ENCODE measurements around the gene HOMER1.
"Not testable (repeated sequence)": the region's sequence is repeated elsewhere in the genome, so short reads cannot be mapped to it uniquely, and the experiment has no call there.

The HOMER1 gene

GRCh38 chr5:79396265-79396664 lies 117.7 kb downstream of the HOMER1 start:
- no peak for DNase-seq (ENCODE audit: low read depth, low spot score)
- no peak overlapping the region for H3K4me3 ChIP-seq (ENCODE audit: low read depth, low read length)
- no peak for TF ChIP-seq CTCF (IDR thresholded peaks at IDR 0.05; ENCODE audit: insufficient read depth, low read length, missing control alignments)
- POLR2A ChIA-PET = no interaction called here
- CTCF ChIA-PET = interaction anchor here (1.3 kb wide), 1 partner anchor 21 kb away, joined by 3 read pairs; no protein-coding TSS in a partner anchor

- no peak overlapping the region for H3K4me3 ChIP-seq (ENCODE audit: low read depth, low read length)
- CTCF ChIA-PET = no interaction called here
- POLR2A ChIA-PET = no interaction called here
Measured at GRCh38 chr5:79395296-79395695, 118.6 kb downstream of the HOMER1 start.

GRCh38 chr5:79392776-79393175 lies 121.2 kb downstream of the HOMER1 start:
- ChIA-PET CTCF (no interaction called here), POLR2A (no interaction called here)

More at GRCh38 chr5:79395296-79395695, 118.6 kb downstream of the HOMER1 start:
- no peak for DNase-seq (ENCODE audit: low read depth, low spot score)
- TF ChIP-seq CTCF (IDR thresholded peaks at IDR 0.05; ENCODE audit: insufficient read depth, low read length, missing control alignments) = no peak

GRCh38 chr5:79386679-79387078 lies 127.3 kb downstream of the HOMER1 start:
- CTCF ChIA-PET = no interaction called here
- POLR2A ChIA-PET = no interaction called here
- TF ChIP-seq CTCF (IDR thresholded peaks at IDR 0.05; ENCODE audit: insufficient read depth, low read length, missing control alignments) = no peak
- DNase-seq (ENCODE audit: low read depth, low spot score) = no peak
- no peak overlapping the region for H3K4me3 ChIP-seq (ENCODE audit: low read depth, low read length)

More at GRCh38 chr5:79392776-79393175, 121.2 kb downstream of the HOMER1 start:
- no peak for DNase-seq (ENCODE audit: low read depth, low spot score)
- no peak for TF ChIP-seq CTCF (IDR thresholded peaks at IDR 0.05; ENCODE audit: insufficient read depth, low read length, missing control alignments)
- H3K4me3 ChIP-seq (ENCODE audit: low read depth, low read length) = no peak overlapping the region

GRCh38 chr5:79385126-79385525 lies 128.8 kb downstream of the HOMER1 start:
- H3K4me3 ChIP-seq (ENCODE audit: low read depth, low read length); DNase-seq (ENCODE audit: low read depth, low spot score); CTCF ChIA-PET; POLR2A ChIA-PET: not testable (repeated sequence)

GRCh38 chr5:79378510-79379186 lies 135.3 kb downstream of the HOMER1 start:
- H3K4me3 ChIP-seq (ENCODE audit: low read depth, low read length) = no peak overlapping the region
- DNase-seq (ENCODE audit: low read depth, low spot score) = no peak
- TF ChIP-seq CTCF (IDR thresholded peaks at IDR 0.05; ENCODE audit: insufficient read depth, low read length, missing control alignments) = no peak
- ChIA-PET POLR2A (no interaction called here), CTCF (no interaction called here)

GRCh38 chr5:79357398-79357797 lies 156.5 kb downstream of the HOMER1 start:
- ChIA-PET CTCF (no interaction called here), POLR2A (interaction anchor here (0.6 to 0.7 kb wide), 2 partner anchors 8 to 52 kb away, joined by 3 to 4 read pairs; no protein-coding TSS in a partner anchor)
- DNase-seq (ENCODE audit: low read depth, low spot score) = no peak
- no peak for TF ChIP-seq CTCF (IDR thresholded peaks at IDR 0.05; ENCODE audit: insufficient read depth, low read length, missing control alignments)
- no peak overlapping the region for H3K4me3 ChIP-seq (ENCODE audit: low read depth, low read length)
